Left ventricle myocardium inferior (tissue), 1 donor: Measurements from ENCODE around the gene STX1B. TPM values are rescaled to one million over a fixed set of nuclear protein-coding genes. Genes with fewer than 3 reads are reported as not detected.

Experiments
- DNase-seq: peaks from one replicate; pipeline ENCODE4 v3.0.0-alpha.2; 2020
- H3K27ac ChIP-seq: fragments of 200-600 bp; replicated peaks from 2 replicates; pipeline ENCODE4 v1.8.0; 2021
- H3K27me3 ChIP-seq: fragments of 200-600 bp; 2 replicates; pipeline ENCODE4 v1.8.0; 2021; ENCODE audit warnings: low read depth
- H3K36me3 ChIP-seq: fragments of 200-600 bp; 2 replicates; pipeline ENCODE4 v1.8.0; 2021
- H3K4me1 ChIP-seq: fragments of 200-600 bp; 2 replicates; pipeline ENCODE4 v1.8.0; 2021
- H3K4me3 ChIP-seq: fragments of 200-600 bp; 2 replicates; pipeline ENCODE4 v1.8.0; 2021; ENCODE audit warnings: mild to moderate bottlenecking, moderate library complexity
- H3K9me3 ChIP-seq: fragments of 200-600 bp; replicated peaks from 2 replicates; pipeline ENCODE4 v1.8.0; 2021
- CTCF ChIP-seq: fragments of 200-600 bp; IDR thresholded peaks from 2 replicates; pipeline ENCODE4 v1.8.0; 2021; ENCODE audit warnings: antibody characterized with exemption, mild to moderate bottlenecking, borderline replicate concordance
- intact Hi-C: fragments of 100-400 bp; cut with micrococcal nuclease; formaldehyde crosslinking; loops from one replicate; pipeline ENCODE4 v1.11.0; 2022
- total RNA-seq: library from RNA; stranded (reverse); fragmentation: NEBNext Ultra II Directional; extraction: Animal tissue kit (Norgen Biotek cat#: 25700); gene quantifications from one replicate; pipeline ENCODE4 v1.2.1, GENCODE V29; 2021
- donor health status: DM: no; HTN: yes; CAD: no; lungs with severe emphysema.

STX1B gene
- total RNA-seq, 1 donor from 2014 or later: 0.77 TPM

DNA sequence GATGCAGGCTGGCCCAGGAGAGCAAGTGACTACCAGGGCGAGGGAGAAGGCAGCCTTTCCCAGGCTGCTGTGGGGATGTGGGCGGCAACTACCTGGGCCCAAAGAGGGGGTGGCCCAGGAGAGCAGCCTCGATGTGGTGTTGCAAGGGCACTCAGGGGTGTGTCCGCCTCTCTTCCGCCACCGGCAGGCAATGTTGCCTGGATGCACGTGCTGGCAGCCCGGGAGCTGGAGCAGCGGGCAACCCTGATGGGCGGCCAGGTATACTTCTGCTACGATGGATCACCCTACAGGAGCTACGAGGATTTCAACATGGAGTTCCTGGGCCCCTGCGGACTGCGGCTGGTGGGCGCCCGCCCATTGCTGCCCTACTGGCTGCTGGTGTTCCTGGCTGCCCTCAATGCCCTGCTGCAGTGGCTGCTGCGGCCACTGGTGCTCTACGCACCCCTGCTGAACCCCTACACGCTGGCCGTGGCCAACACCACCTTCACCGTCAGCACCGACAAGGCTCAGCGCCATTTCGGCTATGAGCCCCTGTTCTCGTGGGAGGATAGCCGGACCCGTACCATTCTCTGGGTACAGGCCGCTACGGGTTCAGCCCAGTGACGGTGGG is 22.8 kb downstream of the STX1B start:
- Histone ChIP-seq H3K4me1 (peaks cover 20% of the 10 kb centered on the region), H3K27ac (no peak overlapping the region), H3K9me3 (no peaks in the 10 kb centered on the region), H3K4me3 (no peak overlapping the region), H3K36me3 (peaks cover 13% of the 10 kb centered on the region), H3K27me3 (no peaks in the 10 kb centered on the region)
- DNase-seq: no peak
- intact Hi-C loops: loop anchor here (10.0 kb wide), 2 partner anchors 157 to 467 kb away; partner anchors contain the start of gene ARMC5
- TF ChIP-seq CTCF: no peak

- no peak overlapping the region for H3K27ac ChIP-seq
- H3K4me1 ChIP-seq: peaks cover 20% of the 10 kb centered on the region
- H3K4me3 ChIP-seq: peak overlapping the region; percentile 72
- H3K27me3 ChIP-seq: no peaks in the 10 kb centered on the region
- no peak for TF ChIP-seq CTCF
- intact Hi-C loops: loop anchor here (10.0 kb wide), 2 partner anchors 158 to 468 kb away; partner anchors contain the start of gene ARMC5
- H3K9me3 ChIP-seq: no peaks in the 10 kb centered on the region
- DNase-seq: no peak
- H3K36me3 ChIP-seq: peaks cover 21% of the 10 kb centered on the region
Measured at GRCh38 chr16:30986129-30986991, 24.1 kb downstream of the STX1B start.

DNA sequence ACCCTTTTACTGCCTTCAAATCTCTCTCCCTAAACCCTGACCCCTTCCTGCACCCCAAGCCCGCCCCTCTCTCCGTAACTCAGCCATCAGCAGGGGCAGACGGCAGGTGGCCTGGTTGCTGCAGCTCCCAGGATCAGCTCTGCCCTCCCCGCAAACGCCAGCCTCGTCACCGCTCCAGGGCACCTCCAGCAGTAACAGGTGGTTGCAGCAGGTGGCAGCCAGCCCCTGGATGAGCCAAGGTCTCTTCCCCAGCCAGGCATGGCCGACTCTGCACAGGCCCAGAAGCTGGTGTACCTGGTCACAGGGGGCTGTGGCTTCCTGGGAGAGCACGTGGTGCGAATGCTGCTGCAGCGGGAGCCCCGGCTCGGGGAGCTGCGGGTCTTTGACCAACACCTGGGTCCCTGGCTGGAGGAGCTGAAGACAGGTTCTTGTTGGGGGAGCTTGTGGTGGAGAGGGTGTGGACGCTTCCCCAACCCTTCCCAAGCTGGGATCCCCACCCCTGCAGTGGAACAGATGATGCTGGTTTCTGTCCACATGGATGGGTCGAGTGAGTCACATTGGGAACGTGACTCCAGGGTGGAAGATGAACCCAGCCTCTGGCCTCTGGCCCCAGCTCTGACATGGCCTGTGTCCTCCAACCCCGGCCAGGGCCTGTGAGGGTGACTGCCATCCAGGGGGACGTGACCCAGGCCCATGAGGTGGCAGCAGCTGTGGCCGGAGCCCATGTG is 24.9 kb downstream of the STX1B start:
- intact Hi-C loops: loop anchor here (10.0 kb wide), 2 partner anchors 159 to 469 kb away; partner anchors contain the start of gene ARMC5
- Histone ChIP-seq H3K36me3 (peaks cover 29% of the 10 kb centered on the region), H3K27ac (peak overlapping the region; percentile 85), H3K4me1 (peaks cover 20% of the 10 kb centered on the region), H3K9me3 (no peaks in the 10 kb centered on the region), H3K27me3 (no peaks in the 10 kb centered on the region), H3K4me3 (peak overlapping the region; percentile 72)
- no peak for DNase-seq
- TF ChIP-seq CTCF: no peak

GRCh38 chr16:30984669-30985400 is 25.6 kb downstream of the STX1B start, which contains the start of gene HSD3B7:
Gene HSD3B7 (plus strand): TSS chr16:30985207. CDS start chr16:30985659, 452 bp downstream.
- TF ChIP-seq CTCF: peak; percentile 95
- peak; percentile 88 for DNase-seq
- Histone ChIP-seq H3K27me3 (no peaks in the 10 kb centered on the region), H3K27ac (peak within 1 kb of the TSS; percentile 85), H3K9me3 (no peaks in the 10 kb centered on the region), H3K4me3 (peak within 1 kb of the TSS; percentile 72), H3K4me1 (peaks cover 20% of the 10 kb centered on the region), H3K36me3 (peaks cover 36% of the 10 kb centered on the region)
- intact Hi-C loops: loop anchor here (10.0 kb wide), 2 partner anchors 160 to 470 kb away; partner anchors contain the start of gene ARMC5
